GM23338 (cell line): ENCODE results near the gene TENT4B. TPM values are rescaled to one million over a fixed set of nuclear protein-coding genes. Genes with fewer than 3 reads are reported as not detected.

Experiments
- ATAC-seq: fragments of 200-7000 bp; cut with Tn5 transposase; 3 replicates; pipeline ENCODE4 v1.9.1; 2020
- DNase-seq: peaks from one replicate; pipeline ENCODE4 v3.0.0-alpha.2; 2015; ENCODE audit warnings: low spot score
- H2AFZ ChIP-seq: fragments of 200-600 bp; sonication (generic); 2 replicates; pipeline ENCODE4 v1.8.0; 2016; ENCODE audit warnings: antibody characterized with exemption, mild to moderate bottlenecking, moderate library complexity
- H3F3A ChIP-seq: fragments of 200-600 bp; sonication (generic); replicated peaks from 2 replicates; pipeline ENCODE4 v1.8.0; 2017; ENCODE audit warnings: antibody characterized with exemption, mixed run types, low read depth
- H3K27ac ChIP-seq: fragments of 200-600 bp; sonication (generic); 2 replicates; pipeline ENCODE4 v1.6.1; 2016; ENCODE audit warnings: low read depth
- H3K27me3 ChIP-seq: fragments of 200-600 bp; sonication (generic); 2 replicates; pipeline ENCODE4 v1.8.0; 2016; ENCODE audit warnings: mild to moderate bottlenecking, mixed run types, moderate library complexity; ENCODE audit not compliant: insufficient read depth
- H3K36me3 ChIP-seq: fragments of 200-600 bp; sonication (generic); 2 replicates; pipeline ENCODE4 v1.8.0; 2016; ENCODE audit warnings: mild to moderate bottlenecking; ENCODE audit not compliant: insufficient read depth
- H3K4me1 ChIP-seq: fragments of 200-600 bp; sonication (generic); 2 replicates; pipeline ENCODE4 v1.8.0; 2016; ENCODE audit warnings: mild to moderate bottlenecking, moderate library complexity; ENCODE audit not compliant: insufficient read depth
- H3K4me2 ChIP-seq: fragments of 200-600 bp; sonication (generic); 2 replicates; pipeline ENCODE4 v1.7.1; 2017; ENCODE audit warnings: mixed run types
- H3K4me3 ChIP-seq: fragments of 200-600 bp; sonication (generic); 2 replicates; pipeline ENCODE4 v1.6.1; 2016; ENCODE audit warnings: mixed run types
- H3K79me2 ChIP-seq: fragments of 200-600 bp; sonication (generic); replicated peaks from 2 replicates; pipeline ENCODE4 v1.8.0; 2017; ENCODE audit warnings: mild to moderate bottlenecking; ENCODE audit not compliant: insufficient read depth
- H3K9me2 ChIP-seq: fragments of 200-600 bp; sonication (generic); 2 replicates; pipeline ENCODE4 v1.8.0; 2017; ENCODE audit not compliant: insufficient read depth
- H4K20me1 ChIP-seq: fragments of 200-600 bp; sonication (generic); replicated peaks from 2 replicates; pipeline ENCODE4 v1.8.0; 2017; ENCODE audit warnings: mild to moderate bottlenecking; ENCODE audit not compliant: insufficient read depth
- H3K27ac Mint-ChIP-seq: 2 replicates; pipeline ENCODE4 v1.8.0; 2020; ENCODE audit warnings: inconsistent platforms, mild to moderate bottlenecking, moderate library complexity, mixed read lengths
- H3K27me3 Mint-ChIP-seq: 3 replicates; pipeline ENCODE4 v1.8.0; 2022; ENCODE audit warnings: low read depth, mild to moderate bottlenecking, moderate library complexity, mixed read lengths, inconsistent platforms; ENCODE audit not compliant: insufficient read depth, poor library complexity
- H3K36me3 Mint-ChIP-seq: 3 replicates; pipeline ENCODE4 v1.8.0; 2021; ENCODE audit warnings: low read depth, mild to moderate bottlenecking, inconsistent platforms, moderate library complexity, mixed read lengths
- H3K4me1 Mint-ChIP-seq: 3 replicates; pipeline ENCODE4 v1.8.0; 2020; ENCODE audit warnings: mild to moderate bottlenecking, inconsistent platforms, mixed read lengths
- H3K4me3 Mint-ChIP-seq: 3 replicates; pipeline ENCODE4 v1.8.0; 2021; ENCODE audit warnings: moderate library complexity, mild to moderate bottlenecking, inconsistent platforms, mixed read lengths
- H3K9me3 Mint-ChIP-seq: 3 replicates; pipeline ENCODE4 v1.8.0; 2020; ENCODE audit warnings: moderate library complexity, mild to moderate bottlenecking, inconsistent platforms, mixed read lengths
- CREB1 ChIP-seq: fragments of 250-450 bp; sonication (Bioruptor Pico); IDR thresholded peaks from 2 replicates; pipeline ENCODE4 v1.5.0; 2020; ENCODE audit warnings: low read depth, mild to moderate bottlenecking, moderate library complexity
- ETS1 ChIP-seq: IDR thresholded peaks from 2 replicates; pipeline ENCODE4 v1.6.1; 2016; ENCODE audit warnings: antibody characterized with exemption
- EZH2 ChIP-seq: fragments of 200-600 bp; sonication (generic); IDR thresholded peaks from one replicate; pipeline ENCODE4 v1.8.0; 2017; ENCODE audit warnings: antibody characterized with exemption, mild to moderate bottlenecking, low read depth; ENCODE audit not compliant: unreplicated experiment
- EZH2phosphoT487 ChIP-seq: fragments of 200-600 bp; sonication (generic); IDR thresholded peaks from one replicate; pipeline ENCODE4 v1.8.1; 2018; ENCODE audit warnings: antibody characterized with exemption; ENCODE audit not compliant: unreplicated experiment
- JUNB ChIP-seq: IDR thresholded peaks from one replicate; pipeline ENCODE4 v1.6.1; 2016; ENCODE audit warnings: antibody characterized with exemption; ENCODE audit not compliant: unreplicated experiment
- NANOG ChIP-seq: IDR thresholded peaks from 2 replicates; pipeline ENCODE4 v1.6.1; 2016; ENCODE audit warnings: antibody characterized with exemption, borderline replicate concordance
- POLR2AphosphoS5 ChIP-seq: IDR thresholded peaks from 2 replicates; pipeline ENCODE4 v1.6.1; 2016; ENCODE audit warnings: antibody characterized with exemption, low read depth
- STAT1 ChIP-seq: IDR thresholded peaks from one replicate; pipeline ENCODE4 v1.6.1; 2016; ENCODE audit warnings: antibody characterized with exemption; ENCODE audit not compliant: unreplicated experiment
- ZNF114 ChIP-seq: fragments of 250-450 bp; sonication (Bioruptor Pico); IDR thresholded peaks from 2 replicates; pipeline ENCODE4 v1.5.0; 2020; ENCODE audit warnings: mild to moderate bottlenecking, moderate library complexity
- ZNF331 ChIP-seq: fragments of 250-450 bp; sonication (Bioruptor Pico); IDR thresholded peaks from 2 replicates; pipeline ENCODE4 v1.5.0; 2020; ENCODE audit warnings: low read depth, mild to moderate bottlenecking, moderate library complexity
- polyA plus RNA-seq: library from polyadenylated mRNA; unstranded; fragments of >200 nt; fragmentation: Nextera tagmentation; extraction: Ambion mirVana; gene quantifications from 2 replicates; pipeline ENCODE4 v1.2.1, GENCODE V29; 2016
- total RNA-seq: library from RNA; depleted of rRNA; stranded (reverse); fragments of >200 nt; shearing (Covaris generic); gene quantifications from 2 replicates; pipeline ENCODE4 v1.2.3, GENCODE V29; 2014
- TF ChIP-seq, protein P1 (sequence below), 2 experiments: fragments of 200-600 bp in 1 of 2; sonication (generic) in 1 of 2; conservative IDR thresholded peaks; 2 replicates each; pipeline versions ENCODE4 v1.5.1 to v1.6.1; 2016 to 2017; ENCODE audit warnings: antibody characterized with exemption in 2 of 2, low read depth in 2 of 2, mild to moderate bottlenecking in 2 of 2, moderate library complexity in 1 of 2
- TF ChIP-seq, protein P2 (sequence below): fragments of 250-450 bp; sonication (Bioruptor Pico); IDR thresholded peaks from 2 replicates; pipeline ENCODE4 v1.5.0; 2020; ENCODE audit warnings: mild to moderate bottlenecking, moderate library complexity
- TF ChIP-seq, protein P3 (sequence below): IDR thresholded peaks from one replicate; pipeline ENCODE4 v1.6.1; 2018; ENCODE audit warnings: antibody characterized with exemption; ENCODE audit not compliant: unreplicated experiment

TENT4B gene
- total and polyA plus RNA-seq, 2 experiments from 2014 or later = 17.6 to 21.3 TPM

GRCh38 chr16:50203681-50204080, 50.6 kb downstream of the TENT4B start:
- H2AFZ ChIP-seq = no peak overlapping the region
- H4K20me1 ChIP-seq = peaks cover 16% of the 10 kb centered on the region
- H3K36me3 ChIP-seq = no peaks in the 10 kb centered on the region
- H3F3A ChIP-seq = no peaks in the 10 kb centered on the region
- no peaks in the 10 kb centered on the region for H3K36me3 Mint-ChIP-seq
- no peak for ATAC-seq
- peaks cover 91% of the 10 kb centered on the region for H3K79me2 ChIP-seq
- DNase-seq = no peak
- H3K4me1 ChIP-seq = no peaks in the 10 kb centered on the region
- no peaks in the 10 kb centered on the region for H3K9me3 Mint-ChIP-seq
- no peak overlapping the region for H3K4me3 ChIP-seq
- no peak overlapping the region for H3K4me3 Mint-ChIP-seq
- H3K27me3 ChIP-seq = no peaks in the 10 kb centered on the region
- H3K4me2 ChIP-seq = no peak overlapping the region
- H3K4me1 Mint-ChIP-seq = peaks cover 10% of the 10 kb centered on the region
- H3K27ac Mint-ChIP-seq = no peak overlapping the region
- TF ChIP-seq JUNB (no peak), NANOG (no peak), ETS1 (no peak), EZH2 (no peak), EZH2phosphoT487 (no peak), ZNF331 (CRISPR knock-in tag) (no peak), POLR2AphosphoS5 (no peak), ZNF114 (CRISPR knock-in tag) (no peak), CREB1 (no peak), STAT1 (no peak)
- TF ChIP-seq, protein P1, sequence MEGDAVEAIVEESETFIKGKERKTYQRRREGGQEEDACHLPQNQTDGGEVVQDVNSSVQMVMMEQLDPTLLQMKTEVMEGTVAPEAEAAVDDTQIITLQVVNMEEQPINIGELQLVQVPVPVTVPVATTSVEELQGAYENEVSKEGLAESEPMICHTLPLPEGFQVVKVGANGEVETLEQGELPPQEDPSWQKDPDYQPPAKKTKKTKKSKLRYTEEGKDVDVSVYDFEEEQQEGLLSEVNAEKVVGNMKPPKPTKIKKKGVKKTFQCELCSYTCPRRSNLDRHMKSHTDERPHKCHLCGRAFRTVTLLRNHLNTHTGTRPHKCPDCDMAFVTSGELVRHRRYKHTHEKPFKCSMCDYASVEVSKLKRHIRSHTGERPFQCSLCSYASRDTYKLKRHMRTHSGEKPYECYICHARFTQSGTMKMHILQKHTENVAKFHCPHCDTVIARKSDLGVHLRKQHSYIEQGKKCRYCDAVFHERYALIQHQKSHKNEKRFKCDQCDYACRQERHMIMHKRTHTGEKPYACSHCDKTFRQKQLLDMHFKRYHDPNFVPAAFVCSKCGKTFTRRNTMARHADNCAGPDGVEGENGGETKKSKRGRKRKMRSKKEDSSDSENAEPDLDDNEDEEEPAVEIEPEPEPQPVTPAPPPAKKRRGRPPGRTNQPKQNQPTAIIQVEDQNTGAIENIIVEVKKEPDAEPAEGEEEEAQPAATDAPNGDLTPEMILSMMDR (conservative IDR thresholded peaks at IDR 0.05; ENCODE audit: low read depth in 2 of 2) = no peak
- TF ChIP-seq, protein P2, sequence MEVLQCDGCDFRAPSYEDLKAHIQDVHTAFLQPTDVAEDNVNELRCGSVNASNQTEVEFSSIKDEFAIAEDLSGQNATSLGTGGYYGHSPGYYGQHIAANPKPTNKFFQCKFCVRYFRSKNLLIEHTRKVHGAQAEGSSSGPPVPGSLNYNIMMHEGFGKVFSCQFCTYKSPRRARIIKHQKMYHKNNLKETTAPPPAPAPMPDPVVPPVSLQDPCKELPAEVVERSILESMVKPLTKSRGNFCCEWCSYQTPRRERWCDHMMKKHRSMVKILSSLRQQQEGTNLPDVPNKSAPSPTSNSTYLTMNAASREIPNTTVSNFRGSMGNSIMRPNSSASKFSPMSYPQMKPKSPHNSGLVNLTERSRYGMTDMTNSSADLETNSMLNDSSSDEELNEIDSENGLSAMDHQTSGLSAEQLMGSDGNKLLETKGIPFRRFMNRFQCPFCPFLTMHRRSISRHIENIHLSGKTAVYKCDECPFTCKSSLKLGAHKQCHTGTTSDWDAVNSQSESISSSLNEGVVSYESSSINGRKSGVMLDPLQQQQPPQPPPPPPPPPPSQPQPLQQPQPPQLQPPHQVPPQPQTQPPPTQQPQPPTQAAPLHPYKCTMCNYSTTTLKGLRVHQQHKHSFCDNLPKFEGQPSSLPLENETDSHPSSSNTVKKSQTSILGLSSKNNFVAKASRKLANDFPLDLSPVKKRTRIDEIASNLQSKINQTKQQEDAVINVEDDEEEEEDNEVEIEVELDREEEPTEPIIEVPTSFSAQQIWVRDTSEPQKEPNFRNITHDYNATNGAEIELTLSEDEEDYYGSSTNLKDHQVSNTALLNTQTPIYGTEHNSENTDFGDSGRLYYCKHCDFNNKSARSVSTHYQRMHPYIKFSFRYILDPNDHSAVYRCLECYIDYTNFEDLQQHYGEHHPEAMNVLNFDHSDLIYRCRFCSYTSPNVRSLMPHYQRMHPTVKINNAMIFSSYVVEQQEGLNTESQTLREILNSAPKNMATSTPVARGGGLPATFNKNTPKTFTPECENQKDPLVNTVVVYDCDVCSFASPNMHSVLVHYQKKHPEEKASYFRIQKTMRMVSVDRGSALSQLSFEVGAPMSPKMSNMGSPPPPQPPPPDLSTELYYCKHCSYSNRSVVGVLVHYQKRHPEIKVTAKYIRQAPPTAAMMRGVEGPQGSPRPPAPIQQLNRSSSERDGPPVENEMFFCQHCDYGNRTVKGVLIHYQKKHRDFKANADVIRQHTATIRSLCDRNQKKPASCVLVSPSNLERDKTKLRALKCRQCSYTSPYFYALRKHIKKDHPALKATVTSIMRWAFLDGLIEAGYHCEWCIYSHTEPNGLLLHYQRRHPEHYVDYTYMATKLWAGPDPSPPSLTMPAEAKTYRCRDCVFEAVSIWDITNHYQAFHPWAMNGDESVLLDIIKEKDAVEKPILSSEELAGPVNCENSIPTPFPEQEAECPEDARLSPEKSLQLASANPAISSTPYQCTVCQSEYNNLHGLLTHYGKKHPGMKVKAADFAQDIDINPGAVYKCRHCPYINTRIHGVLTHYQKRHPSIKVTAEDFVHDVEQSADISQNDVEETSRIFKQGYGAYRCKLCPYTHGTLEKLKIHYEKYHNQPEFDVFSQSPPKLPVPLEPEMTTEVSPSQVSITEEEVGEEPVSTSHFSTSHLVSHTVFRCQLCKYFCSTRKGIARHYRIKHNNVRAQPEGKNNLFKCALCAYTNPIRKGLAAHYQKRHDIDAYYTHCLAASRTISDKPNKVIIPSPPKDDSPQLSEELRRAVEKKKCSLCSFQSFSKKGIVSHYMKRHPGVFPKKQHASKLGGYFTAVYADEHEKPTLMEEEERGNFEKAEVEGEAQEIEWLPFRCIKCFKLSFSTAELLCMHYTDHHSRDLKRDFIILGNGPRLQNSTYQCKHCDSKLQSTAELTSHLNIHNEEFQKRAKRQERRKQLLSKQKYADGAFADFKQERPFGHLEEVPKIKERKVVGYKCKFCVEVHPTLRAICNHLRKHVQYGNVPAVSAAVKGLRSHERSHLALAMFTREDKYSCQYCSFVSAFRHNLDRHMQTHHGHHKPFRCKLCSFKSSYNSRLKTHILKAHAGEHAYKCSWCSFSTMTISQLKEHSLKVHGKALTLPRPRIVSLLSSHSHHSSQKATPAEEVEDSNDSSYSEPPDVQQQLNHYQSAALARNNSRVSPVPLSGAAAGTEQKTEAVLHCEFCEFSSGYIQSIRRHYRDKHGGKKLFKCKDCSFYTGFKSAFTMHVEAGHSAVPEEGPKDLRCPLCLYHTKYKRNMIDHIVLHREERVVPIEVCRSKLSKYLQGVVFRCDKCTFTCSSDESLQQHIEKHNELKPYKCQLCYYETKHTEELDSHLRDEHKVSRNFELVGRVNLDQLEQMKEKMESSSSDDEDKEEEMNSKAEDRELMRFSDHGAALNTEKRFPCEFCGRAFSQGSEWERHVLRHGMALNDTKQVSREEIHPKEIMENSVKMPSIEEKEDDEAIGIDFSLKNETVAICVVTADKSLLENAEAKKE (CRISPR knock-in tag) = no peak
- TF ChIP-seq, protein P3, sequence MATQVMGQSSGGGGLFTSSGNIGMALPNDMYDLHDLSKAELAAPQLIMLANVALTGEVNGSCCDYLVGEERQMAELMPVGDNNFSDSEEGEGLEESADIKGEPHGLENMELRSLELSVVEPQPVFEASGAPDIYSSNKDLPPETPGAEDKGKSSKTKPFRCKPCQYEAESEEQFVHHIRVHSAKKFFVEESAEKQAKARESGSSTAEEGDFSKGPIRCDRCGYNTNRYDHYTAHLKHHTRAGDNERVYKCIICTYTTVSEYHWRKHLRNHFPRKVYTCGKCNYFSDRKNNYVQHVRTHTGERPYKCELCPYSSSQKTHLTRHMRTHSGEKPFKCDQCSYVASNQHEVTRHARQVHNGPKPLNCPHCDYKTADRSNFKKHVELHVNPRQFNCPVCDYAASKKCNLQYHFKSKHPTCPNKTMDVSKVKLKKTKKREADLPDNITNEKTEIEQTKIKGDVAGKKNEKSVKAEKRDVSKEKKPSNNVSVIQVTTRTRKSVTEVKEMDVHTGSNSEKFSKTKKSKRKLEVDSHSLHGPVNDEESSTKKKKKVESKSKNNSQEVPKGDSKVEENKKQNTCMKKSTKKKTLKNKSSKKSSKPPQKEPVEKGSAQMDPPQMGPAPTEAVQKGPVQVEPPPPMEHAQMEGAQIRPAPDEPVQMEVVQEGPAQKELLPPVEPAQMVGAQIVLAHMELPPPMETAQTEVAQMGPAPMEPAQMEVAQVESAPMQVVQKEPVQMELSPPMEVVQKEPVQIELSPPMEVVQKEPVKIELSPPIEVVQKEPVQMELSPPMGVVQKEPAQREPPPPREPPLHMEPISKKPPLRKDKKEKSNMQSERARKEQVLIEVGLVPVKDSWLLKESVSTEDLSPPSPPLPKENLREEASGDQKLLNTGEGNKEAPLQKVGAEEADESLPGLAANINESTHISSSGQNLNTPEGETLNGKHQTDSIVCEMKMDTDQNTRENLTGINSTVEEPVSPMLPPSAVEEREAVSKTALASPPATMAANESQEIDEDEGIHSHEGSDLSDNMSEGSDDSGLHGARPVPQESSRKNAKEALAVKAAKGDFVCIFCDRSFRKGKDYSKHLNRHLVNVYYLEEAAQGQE = no peak
- H3K27ac ChIP-seq = no peak overlapping the region
- H3K27me3 Mint-ChIP-seq = no peaks in the 10 kb centered on the region
- H3K9me2 ChIP-seq = no peaks in the 10 kb centered on the region
